ENCODE measurements around the gene RAB15.

DNA sequence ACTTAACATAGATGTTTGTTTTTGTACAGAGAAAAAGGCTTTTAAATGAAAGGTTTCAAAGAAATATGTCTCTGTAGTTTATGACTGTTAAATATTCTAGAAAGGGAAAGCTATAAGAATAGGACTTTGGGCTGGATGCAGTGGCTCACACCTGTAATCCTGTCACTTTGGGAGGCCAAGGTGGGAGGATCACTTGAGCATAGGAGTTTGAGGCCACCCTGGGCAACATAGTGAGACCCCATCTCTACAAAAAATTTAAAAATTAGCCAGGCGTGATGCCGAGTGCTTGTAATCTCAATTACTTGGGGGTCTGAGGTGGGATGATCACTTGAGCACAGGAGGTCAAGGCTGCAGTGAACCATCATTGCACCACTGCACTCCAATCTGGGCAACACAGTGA lies 41.0 kb downstream of the RAB15 start:
- TF ChIP-seq, protein P1, sequence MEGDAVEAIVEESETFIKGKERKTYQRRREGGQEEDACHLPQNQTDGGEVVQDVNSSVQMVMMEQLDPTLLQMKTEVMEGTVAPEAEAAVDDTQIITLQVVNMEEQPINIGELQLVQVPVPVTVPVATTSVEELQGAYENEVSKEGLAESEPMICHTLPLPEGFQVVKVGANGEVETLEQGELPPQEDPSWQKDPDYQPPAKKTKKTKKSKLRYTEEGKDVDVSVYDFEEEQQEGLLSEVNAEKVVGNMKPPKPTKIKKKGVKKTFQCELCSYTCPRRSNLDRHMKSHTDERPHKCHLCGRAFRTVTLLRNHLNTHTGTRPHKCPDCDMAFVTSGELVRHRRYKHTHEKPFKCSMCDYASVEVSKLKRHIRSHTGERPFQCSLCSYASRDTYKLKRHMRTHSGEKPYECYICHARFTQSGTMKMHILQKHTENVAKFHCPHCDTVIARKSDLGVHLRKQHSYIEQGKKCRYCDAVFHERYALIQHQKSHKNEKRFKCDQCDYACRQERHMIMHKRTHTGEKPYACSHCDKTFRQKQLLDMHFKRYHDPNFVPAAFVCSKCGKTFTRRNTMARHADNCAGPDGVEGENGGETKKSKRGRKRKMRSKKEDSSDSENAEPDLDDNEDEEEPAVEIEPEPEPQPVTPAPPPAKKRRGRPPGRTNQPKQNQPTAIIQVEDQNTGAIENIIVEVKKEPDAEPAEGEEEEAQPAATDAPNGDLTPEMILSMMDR (IDR thresholded peaks at IDR 0.05), result no peak
- no peak for TF ChIP-seq EP300 (IDR thresholded peaks at IDR 0.05)

Data from gastroesophageal sphincter (tissue), 3 donors.